Thyroid gland (tissue), 4 donors: ENCODE measurements around the gene UBE2H. TPM values are rescaled to one million over a fixed set of nuclear protein-coding genes. Genes with fewer than 3 reads are reported as not detected.

Source experiments
- DNase-seq, 2 donors: peaks; one replicate each; pipeline ENCODE4 v3.0.0-alpha.2; 2019
- H3K27ac ChIP-seq, 3 donors: fragments of 200-600 bp; sonication (generic); 1 replicate in 2 of 3; 2 replicates in 1 of 3; pipeline ENCODE4 v1.5.1; 2016 to 2019; ENCODE audit warnings: mild to moderate bottlenecking in 1 of 3, moderate library complexity in 1 of 3
- H3K27me3 ChIP-seq: fragments of 200-600 bp; sonication (generic); one replicate; pipeline ENCODE4 v1.5.1; 2019
- H3K36me3 ChIP-seq, 2 donors: fragments of 200-600 bp; sonication (generic); one replicate each; pipeline ENCODE4 v1.5.1; 2016 to 2019
- H3K4me1 ChIP-seq, 2 donors: fragments of 200-600 bp; sonication (generic); one replicate each; pipeline ENCODE4 v1.5.1; 2017 to 2019
- H3K4me3 ChIP-seq, 3 donors: fragments of 200-600 bp; sonication (generic); replicated peaks in 1 of 3; 1 replicate in 2 of 3; 2 replicates in 1 of 3; pipeline ENCODE4 v1.5.1; 2016; ENCODE audit warnings: mild to moderate bottlenecking in 1 of 3
- H3K9me3 ChIP-seq: fragments of 200-600 bp; sonication (generic); one replicate; pipeline ENCODE4 v1.5.1; 2017
- POLR2A ChIP-seq, 2 donors: fragments of 450-650 bp; IDR thresholded peaks; one replicate each; pipeline ENCODE4 v1.6.1; 2017; ENCODE audit warnings: antibody characterized with exemption in 2 of 2, mild to moderate bottlenecking in 2 of 2, moderate library complexity in 1 of 2
- WGBS, 2 donors: methylation state at CpG; one replicate each; pipeline ENCODE4 v1.1.5; 2017; 5-methylcytosine and 5-hydroxymethylcytosine counted together
- intact Hi-C: fragments of 100-400 bp; cut with DNase I; formaldehyde crosslinking; loops from one replicate; pipeline ENCODE4 v1.15.1; 2023
- total RNA-seq, 4 donors: library from RNA; depleted of rRNA; stranded (reverse); fragments of >200 nt; gene quantifications; one replicate each; pipeline ENCODE4 v1.2.3, GENCODE V29; 2016
- TF ChIP-seq, protein P1 (sequence below), 6 experiments: fragments of 200-600 bp in 3 of 6; fragments of 450-650 bp in 3 of 6; sonication (generic) in 3 of 6; IDR thresholded peaks; one replicate each; pipeline ENCODE4 v1.5.1; 2016 to 2019; ENCODE audit warnings: antibody characterized with exemption in 6 of 6, mild to moderate bottlenecking in 2 of 6, inconsistent platforms in 1 of 6, moderate library complexity in 1 of 6

UBE2H gene
- 100 to 1,000 TPM in 3 of 4 donors, 10 to 100 TPM in 1; 97.7 to 156 (median 122) TPM for total RNA-seq

DNA sequence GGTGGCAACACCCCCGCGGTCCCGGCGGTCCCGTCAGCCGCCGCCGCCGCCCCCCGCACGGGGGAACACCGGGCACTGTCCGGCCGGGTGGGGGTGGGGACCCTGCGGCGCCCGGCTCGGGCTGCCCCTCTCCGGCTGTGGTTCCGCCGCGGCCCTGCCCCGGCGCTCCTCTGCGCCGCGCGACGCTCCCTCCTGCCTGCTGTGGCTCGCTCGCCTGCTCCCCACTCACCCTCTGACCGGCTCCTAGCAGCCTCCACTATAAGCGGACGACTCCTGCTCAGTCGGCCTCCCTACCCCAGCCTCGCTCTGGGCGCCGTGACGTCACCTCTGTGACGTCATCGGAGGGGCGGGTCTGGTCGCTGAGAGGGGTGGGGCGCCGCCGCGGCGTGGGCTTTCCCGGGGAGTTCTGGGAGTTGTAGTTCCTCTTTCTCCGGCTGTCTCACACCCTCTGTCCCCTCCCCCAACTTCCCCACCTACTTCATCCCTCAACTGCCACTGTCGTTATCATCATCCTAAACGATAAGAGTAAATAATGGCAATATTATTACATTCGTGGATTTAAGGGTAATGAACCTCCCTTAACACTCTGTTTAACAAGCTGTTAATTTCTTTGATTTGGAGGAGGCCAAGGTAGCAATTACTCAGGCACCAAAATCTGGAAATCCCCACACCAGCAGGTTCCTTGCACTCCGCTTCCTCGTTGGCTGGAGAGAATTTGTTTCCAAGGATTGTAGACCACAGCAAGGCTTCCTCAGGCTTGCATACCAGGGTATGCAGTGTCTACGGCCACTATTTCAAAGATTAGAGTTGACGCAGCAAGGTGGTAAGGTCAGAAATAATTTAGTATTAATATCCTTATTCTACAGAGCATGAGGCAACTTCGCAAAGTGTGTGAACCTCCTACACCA lies at the start of gene UBE2H:
TSS of gene UBE2H (minus strand) at position 308 of the 908 bp plus-strand sequence. CDS start 405 bp downstream, outside the sequence.
- Histone ChIP-seq H3K36me3 (no peaks in the 10 kb centered on the region), H3K4me1 (peaks cover 9 to 25% of the 10 kb centered on the region in 2 donors), H3K27ac (peak within 1 kb of the TSS; percentile 98), H3K27me3 (no peaks in the 10 kb centered on the region), H3K4me3 (peak within 1 kb of the TSS; percentile 43 to 94 (median 80)), H3K9me3 (no peaks in the 10 kb centered on the region)
- peak; percentile 92 to 98 for TF ChIP-seq POLR2A (IDR thresholded peaks at IDR 0.05)
- TF ChIP-seq, protein P1, sequence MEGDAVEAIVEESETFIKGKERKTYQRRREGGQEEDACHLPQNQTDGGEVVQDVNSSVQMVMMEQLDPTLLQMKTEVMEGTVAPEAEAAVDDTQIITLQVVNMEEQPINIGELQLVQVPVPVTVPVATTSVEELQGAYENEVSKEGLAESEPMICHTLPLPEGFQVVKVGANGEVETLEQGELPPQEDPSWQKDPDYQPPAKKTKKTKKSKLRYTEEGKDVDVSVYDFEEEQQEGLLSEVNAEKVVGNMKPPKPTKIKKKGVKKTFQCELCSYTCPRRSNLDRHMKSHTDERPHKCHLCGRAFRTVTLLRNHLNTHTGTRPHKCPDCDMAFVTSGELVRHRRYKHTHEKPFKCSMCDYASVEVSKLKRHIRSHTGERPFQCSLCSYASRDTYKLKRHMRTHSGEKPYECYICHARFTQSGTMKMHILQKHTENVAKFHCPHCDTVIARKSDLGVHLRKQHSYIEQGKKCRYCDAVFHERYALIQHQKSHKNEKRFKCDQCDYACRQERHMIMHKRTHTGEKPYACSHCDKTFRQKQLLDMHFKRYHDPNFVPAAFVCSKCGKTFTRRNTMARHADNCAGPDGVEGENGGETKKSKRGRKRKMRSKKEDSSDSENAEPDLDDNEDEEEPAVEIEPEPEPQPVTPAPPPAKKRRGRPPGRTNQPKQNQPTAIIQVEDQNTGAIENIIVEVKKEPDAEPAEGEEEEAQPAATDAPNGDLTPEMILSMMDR (IDR thresholded peaks at IDR 0.05): peak in 1 of 6 experiments; percentile 36
- WGBS, 2 donors: 18 to 21% methylated on average over 17 to 19 of the region's 58 CpGs
- intact Hi-C loops: loop anchor here (5.0 kb wide), 1 partner anchor 126 kb away; no protein-coding TSS in a partner anchor
- DNase-seq: peak; percentile 84 to 88

DNA sequence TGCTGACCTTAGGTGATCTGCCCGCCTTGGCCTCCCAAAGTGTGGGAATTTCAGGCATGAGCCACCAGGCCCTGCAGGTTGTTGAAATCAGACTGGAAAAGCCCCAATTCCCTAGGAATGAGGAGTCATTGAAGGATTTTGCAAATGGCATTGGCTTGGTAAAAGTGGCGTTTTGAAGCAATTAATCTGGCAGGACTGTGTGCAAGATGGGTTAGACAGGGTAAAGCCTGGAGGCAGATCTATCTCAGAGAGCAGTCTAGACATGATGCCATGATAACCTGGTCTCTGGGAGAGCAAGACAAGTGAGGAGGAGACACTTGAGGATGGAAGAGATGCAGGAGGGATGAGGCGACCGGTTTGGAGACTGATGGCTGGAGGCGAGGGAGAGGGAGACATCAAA lies 45.7 kb upstream of the UBE2H start:
- no peaks in the 10 kb centered on the region for H3K27me3 ChIP-seq
- intact Hi-C loops: no loop called here
- whole genome bisulfite sequencing, 2 donors: 90 to 93% methylated on average over 5 of the region's 5 CpGs
- no peaks in the 10 kb centered on the region for H3K36me3 ChIP-seq
- DNase-seq: no peak
- no peak overlapping the region for H3K4me3 ChIP-seq
- H3K9me3 ChIP-seq: no peaks in the 10 kb centered on the region
- no peaks in the 10 kb centered on the region for H3K4me1 ChIP-seq
- TF ChIP-seq POLR2A (IDR thresholded peaks at IDR 0.05): no peak
- TF ChIP-seq, protein P1 (IDR thresholded peaks at IDR 0.05): no peak
- no peak overlapping the region for H3K27ac ChIP-seq

DNA sequence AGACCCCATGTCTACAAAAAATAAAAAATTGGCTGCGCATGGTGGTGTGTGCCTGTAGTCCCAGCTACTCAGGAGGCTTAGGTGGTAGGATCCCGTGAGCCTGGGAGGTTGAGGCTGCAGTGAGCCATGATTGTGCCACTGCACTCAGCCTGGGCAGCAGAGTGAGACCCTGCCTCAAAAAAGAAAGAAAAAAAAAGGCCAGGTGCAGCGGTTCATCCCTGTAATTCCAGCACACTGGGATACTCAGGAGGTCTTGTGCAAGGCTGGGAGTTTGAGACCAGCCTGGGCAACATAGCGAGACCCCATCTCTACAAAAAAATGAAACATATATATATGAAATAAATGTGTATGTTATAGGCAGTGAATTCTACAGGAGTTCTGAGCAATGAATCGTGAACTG lies 44.5 kb upstream of the UBE2H start:
- Histone ChIP-seq H3K27ac (no peak overlapping the region), H3K36me3 (no peaks in the 10 kb centered on the region), H3K9me3 (no peaks in the 10 kb centered on the region), H3K27me3 (no peaks in the 10 kb centered on the region), H3K4me1 (no peaks in the 10 kb centered on the region), H3K4me3 (no peak overlapping the region)
- WGBS, 2 donors: 73 to 76% methylated on average over 5 of the region's 5 CpGs
- TF ChIP-seq, protein P1 (IDR thresholded peaks at IDR 0.05): no peak
- no peak for TF ChIP-seq POLR2A (IDR thresholded peaks at IDR 0.05)
- intact Hi-C loops: no loop called here
- no peak for DNase-seq

DNA sequence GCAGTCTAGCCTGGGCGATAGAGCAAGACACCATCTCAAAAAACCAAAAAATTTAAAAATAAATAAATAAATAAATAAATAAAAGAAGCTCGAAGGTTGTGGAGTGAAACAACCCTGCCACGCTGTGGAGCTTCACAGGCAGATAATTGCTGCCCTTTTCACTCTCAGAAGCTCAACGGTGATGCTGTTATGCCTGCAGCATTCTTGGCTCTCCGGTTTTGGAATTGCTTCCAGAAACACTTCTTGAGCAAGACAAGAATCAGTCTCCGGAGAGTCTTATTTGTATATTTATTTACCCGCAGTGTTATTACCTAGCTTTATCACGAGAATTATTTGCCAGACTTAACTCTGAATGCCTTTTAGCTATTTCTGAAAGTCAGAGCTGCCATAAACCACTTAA lies 40.5 kb upstream of the UBE2H start:
- DNase-seq: peak; percentile 12 to 32
- no peak overlapping the region for H3K4me3 ChIP-seq
- 43 to 51% methylated on average over 8 of the region's 8 CpGs for WGBS, 2 donors
- no peaks in the 10 kb centered on the region for H3K27me3 ChIP-seq
- TF ChIP-seq, protein P1 (IDR thresholded peaks at IDR 0.05): no peak
- no peak for TF ChIP-seq POLR2A (IDR thresholded peaks at IDR 0.05)
- H3K4me1 ChIP-seq: no peaks in the 10 kb centered on the region
- no peaks in the 10 kb centered on the region for H3K9me3 ChIP-seq
- no peak overlapping the region for H3K27ac ChIP-seq
- H3K36me3 ChIP-seq: no peaks in the 10 kb centered on the region
- intact Hi-C loops: no loop called here
